ENCODE data around the gene SETBP1.

SETBP1 gene

GRCh38 chr18:44655435-44655834 lies 25.3 kb upstream of the SETBP1 start:
- TF ChIP-seq CTCF (IDR thresholded peaks at IDR 0.05; ENCODE audit: borderline replicate concordance, control extremely low read depth, extremely low read depth, insufficient read depth, missing control alignments): no peak
- in situ Hi-C loops (cut with MboI; ENCODE audit: low sequenced_read_pairs, unreplicated experiment): no loop called here
- DNase-seq (ENCODE audit: low spot score): no peak

GRCh38 chr18:44659771-44660170 lies 20.9 kb upstream of the SETBP1 start:
- in situ Hi-C loops (cut with MboI; ENCODE audit: low sequenced_read_pairs, unreplicated experiment): no loop called here
- no peak for TF ChIP-seq CTCF (IDR thresholded peaks at IDR 0.05; ENCODE audit: borderline replicate concordance, control extremely low read depth, extremely low read depth, insufficient read depth, missing control alignments)
- no peak for DNase-seq (ENCODE audit: low spot score)

GRCh38 chr18:44668270-44668975 lies 12.3 kb upstream of the SETBP1 start:
- in situ Hi-C loops (cut with MboI; ENCODE audit: low sequenced_read_pairs, unreplicated experiment): no loop called here
- no peak for DNase-seq (ENCODE audit: low spot score)
- no peak for TF ChIP-seq CTCF (IDR thresholded peaks at IDR 0.05; ENCODE audit: borderline replicate concordance, control extremely low read depth, extremely low read depth, insufficient read depth, missing control alignments)

GRCh38 chr18:44671914-44672313 lies 8.8 kb upstream of the SETBP1 start:
- in situ Hi-C loops (cut with MboI; ENCODE audit: low sequenced_read_pairs, unreplicated experiment): no loop called here
- no peak for DNase-seq (ENCODE audit: low spot score)
- TF ChIP-seq CTCF (IDR thresholded peaks at IDR 0.05; ENCODE audit: borderline replicate concordance, control extremely low read depth, extremely low read depth, insufficient read depth, missing control alignments): no peak

- no peak for TF ChIP-seq CTCF (IDR thresholded peaks at IDR 0.05; ENCODE audit: borderline replicate concordance, control extremely low read depth, extremely low read depth, insufficient read depth, missing control alignments)
- in situ Hi-C loops (cut with MboI; ENCODE audit: low sequenced_read_pairs, unreplicated experiment): no loop called here
- no peak for DNase-seq (ENCODE audit: low spot score)
These were observed 8.2 kb upstream of the SETBP1 start for GRCh38 chr18:44672506-44672905.

GRCh38 chr18:44673256-44673880 lies 7.3 kb upstream of the SETBP1 start:
- TF ChIP-seq CTCF (IDR thresholded peaks at IDR 0.05; ENCODE audit: borderline replicate concordance, control extremely low read depth, extremely low read depth, insufficient read depth, missing control alignments): no peak
- DNase-seq (ENCODE audit: low spot score): no peak
- in situ Hi-C loops (cut with MboI; ENCODE audit: low sequenced_read_pairs, unreplicated experiment): no loop called here

Data from GM13976 (cell line).